HepG2 (cell line): Measurements from ENCODE around the gene HBA2. TPM values are rescaled to one million over a fixed set of nuclear protein-coding genes. Genes with fewer than 3 reads are reported as not detected.

Source experiments
- ATAC-seq: fragments of 200-7000 bp; cut with Tn5 transposase; 3 replicates; pipeline ENCODE4 v1.9.1; 2020; ENCODE audit warnings: mild to moderate bottlenecking, moderate library complexity
- BruUV-seq: library from RNA; stranded (reverse); fragments of 400-500 nt; replicated peaks from 2 replicates; lab custom pipeline; 2021; lab: Mats Ljungman, UMichigan
- CTCF ChIA-PET: fragments of 300-600 bp; formaldehyde crosslinking; extraction: SDS; loops from one replicate; lab custom pipeline; 2021; ENCODE audit warnings: low total read pairs, inconsistent platforms, low intra/inter-chr PET ratio; lab: Yijun Ruan, JAX
- POLR2A ChIA-PET: fragments of 350-600 bp; sonication (Branson Sonifier 250); formaldehyde crosslinking; loops from one replicate; lab custom pipeline; 2020; ENCODE audit warnings: antibody characterized with exemption, inconsistent platforms; lab: Yijun Ruan, JAX
- DNase-seq: peaks from one replicate; pipeline ENCODE4 v3.0.0-alpha.2; 2015; ENCODE audit warnings: low spot score
- FAIRE-seq: peaks from 3 replicates; lab custom pipeline; 2011; peaks lifted over from hg19 to GRCh38; lab: Jason Lieb, UNC
- H2AFZ ChIP-seq: one replicate; pipeline ENCODE4 v1.6.1; 2011; ENCODE audit warnings: low read length, inconsistent platforms
- H3K27ac ChIP-seq: fragments of 300-600 bp; 3 replicates; pipeline ENCODE4 v1.8.0; 2011; ENCODE audit warnings: mixed run types, mild to moderate bottlenecking, mixed read lengths, low read length, inconsistent platforms; ENCODE audit not compliant: insufficient read depth; ENCODE audit errors: extremely low read length
- H3K27me3 ChIP-seq, 2 experiments: fragments of 200-600 bp in 1 of 2; 2 replicates in 1 of 2; 3 replicates in 1 of 2; pipeline versions ENCODE4 v1.6.0 to v1.8.0; 2011; ENCODE audit warnings: low read length in 2 of 2, mild to moderate bottlenecking in 2 of 2, moderate library complexity in 2 of 2, inconsistent platforms in 1 of 2; ENCODE audit not compliant: insufficient read depth in 2 of 2, control insufficient read depth in 1 of 2
- H3K36me3 ChIP-seq, 2 experiments: fragments of 200-600 bp in 1 of 2; replicated peaks in 1 of 2; 2 replicates in 1 of 2; 3 replicates in 1 of 2; pipeline versions ENCODE4 v1.5.1 to v1.8.0; 2011; ENCODE audit warnings: low read length in 2 of 2, inconsistent platforms in 1 of 2; ENCODE audit not compliant: insufficient read depth in 2 of 2, control insufficient read depth in 1 of 2
- H3K4me1 ChIP-seq: 2 replicates; pipeline ENCODE4 v1.5.1; 2012; ENCODE audit warnings: low read length, inconsistent platforms; ENCODE audit not compliant: insufficient read depth
- H3K4me2 ChIP-seq: 2 replicates; pipeline ENCODE4 v1.6.0; 2011; ENCODE audit warnings: low read depth, low read length, inconsistent platforms
- H3K4me3 ChIP-seq, 3 experiments: fragments of 200-600 bp in 1 of 3; sonication (generic), shearing (Covaris generic) in 1 of 3; replicated peaks in 1 of 3; 2 replicates each; pipeline ENCODE4 v1.5.1; 2011 to 2016; ENCODE audit warnings: low read length in 3 of 3, inconsistent platforms in 2 of 3, low read depth in 2 of 3, mild to moderate bottlenecking in 2 of 3, control low read depth in 1 of 3, mixed read lengths in 1 of 3; ENCODE audit not compliant: insufficient read depth in 1 of 3
- H3K79me2 ChIP-seq: one replicate; pipeline ENCODE4 v1.6.1; 2011; ENCODE audit warnings: low read length, inconsistent platforms; ENCODE audit not compliant: insufficient read depth
- H3K9ac ChIP-seq: 2 replicates; pipeline ENCODE4 v1.6.0; 2011; ENCODE audit warnings: mild to moderate bottlenecking, low read depth, low read length, inconsistent platforms; ENCODE audit not compliant: insufficient read depth
- H3K9me3 ChIP-seq: 2 replicates; pipeline ENCODE4 v1.5.1; 2012; ENCODE audit warnings: mild to moderate bottlenecking, low read length
- H4K20me1 ChIP-seq: 2 replicates; pipeline ENCODE4 v1.6.0; 2011; ENCODE audit warnings: inconsistent platforms, mild to moderate bottlenecking, low read length, moderate library complexity; ENCODE audit not compliant: insufficient read depth
- AGO2 ChIP-seq: fragments of 200-400 bp; formaldehyde crosslinking; optimal IDR thresholded peaks from 2 replicates; pipeline ENCODE3; 2017; ENCODE audit warnings: mild to moderate bottlenecking, low read depth, low read length, moderate library complexity
- KDM5B ChIP-seq: sonication (generic); formaldehyde crosslinking; IDR thresholded peaks from 2 replicates; pipeline ENCODE4 v1.4.0; 2020; ENCODE audit warnings: missing genetic modification reagents, mild to moderate bottlenecking, borderline replicate concordance
- MLXIP ChIP-seq: sonication (generic); formaldehyde crosslinking; IDR thresholded peaks from 2 replicates; pipeline ENCODE4 v1.9.0; 2021; ENCODE audit warnings: missing genetic modification reagents, borderline replicate concordance
- MTF2 ChIP-seq: sonication (generic); formaldehyde crosslinking; IDR thresholded peaks from 2 replicates; pipeline ENCODE4 v1.5.0; 2020; ENCODE audit warnings: missing genetic modification reagents, borderline replicate concordance
- NR2F2 ChIP-seq: IDR thresholded peaks from 2 replicates; pipeline ENCODE4 v1.6.1; 2012; ENCODE audit warnings: low read depth, inconsistent platforms, borderline replicate concordance
- TRIM24 ChIP-seq: sonication (generic); formaldehyde crosslinking; IDR thresholded peaks from 2 replicates; pipeline ENCODE4 v1.8.0; 2022; ENCODE audit warnings: mild to moderate bottlenecking, missing genetic modification reagents
- ZFX ChIP-seq: sonication (generic); formaldehyde crosslinking; IDR thresholded peaks from 2 replicates; pipeline ENCODE4 v1.4.0; 2020; ENCODE audit warnings: mild to moderate bottlenecking, low read depth, missing genetic modification reagents, moderate library complexity
- ZNF10 ChIP-seq: sonication (generic); formaldehyde crosslinking; IDR thresholded peaks from 2 replicates; pipeline ENCODE4 v1.4.0; 2020; ENCODE audit warnings: mild to moderate bottlenecking, low read depth, missing genetic modification reagents, borderline replicate concordance
- ZNF263 ChIP-seq: sonication (generic); formaldehyde crosslinking; IDR thresholded peaks from 2 replicates; pipeline ENCODE4 v1.4.0; 2020; ENCODE audit warnings: missing genetic modification reagents
- ZNF333 ChIP-seq: sonication (generic); formaldehyde crosslinking; IDR thresholded peaks from 2 replicates; pipeline ENCODE4 v1.4.0; 2020; ENCODE audit warnings: mild to moderate bottlenecking, missing genetic modification reagents, borderline replicate concordance
- ZNF577 ChIP-seq: sonication (generic); formaldehyde crosslinking; IDR thresholded peaks from 2 replicates; pipeline ENCODE4 v1.4.0; 2020; ENCODE audit warnings: mild to moderate bottlenecking, low read depth, missing genetic modification reagents, borderline replicate concordance
- ZNF703 ChIP-seq: sonication (generic); formaldehyde crosslinking; IDR thresholded peaks from 2 replicates; pipeline ENCODE4 v1.5.1; 2020; ENCODE audit warnings: missing genetic modification reagents, mild to moderate bottlenecking, moderate library complexity, borderline replicate concordance
- ZNF724P ChIP-seq: sonication (generic); formaldehyde crosslinking; IDR thresholded peaks from 2 replicates; pipeline ENCODE4 v1.8.0; 2022; ENCODE audit warnings: missing genetic modification reagents, borderline replicate concordance
- WGBS: methylation state at CpG from one replicate; pipeline ENCODE4 v1.1.6; 2017; ENCODE audit warnings: low lambda C conversion rate; 5-methylcytosine and 5-hydroxymethylcytosine counted together
- in situ Hi-C: cut with HindIII; loops from 2 replicates; pipeline ENCODE4 v1.10.0; 2017; ENCODE audit warnings: low pct_unique_long_range_greater_than_20kb; ENCODE audit not compliant: extremely low pct_ligation_motif_present
- intact Hi-C: fragments of 100-400 bp; cut with micrococcal nuclease; formaldehyde crosslinking; loops from one replicate; pipeline ENCODE4 v1.10.0; 2022; ENCODE audit not compliant: unreplicated experiment
- polyA plus RNA-seq, 8 experiments: library from polyadenylated mRNA; depleted of rRNA in 3 of 8; stranded (reverse) in 7 of 8; unstranded in 1 of 8; fragments of >200 nt; fragmentation: Illumina TruSeq in 4 of 8; extraction: Trizol in 4 of 8; gene quantifications; 2 replicates each; pipeline versions ENCODE4 v1.2.1 to v1.2.3, GENCODE V29; 2011 to 2016; ENCODE audit warnings: low read depth in 4 of 8, missing spikeins in 1 of 8, mixed read lengths in 1 of 8; ENCODE audit not compliant: insufficient read depth in 1 of 8
- total RNA-seq, 5 experiments: library from RNA; depleted of rRNA; stranded (reverse); fragments of >200 nt; fragmentation: Illumina TruSeq; extraction: Trizol; gene quantifications; 2 replicates each; pipeline ENCODE4 v1.2.3, GENCODE V29; 2016; ENCODE audit warnings: low read depth in 1 of 5

HBA2 gene
- total and polyA plus RNA-seq, 2 of the 13 experiments (the other 11 are each of a cell fraction or from before 2014, with no cell fraction given): not detected

DNA sequence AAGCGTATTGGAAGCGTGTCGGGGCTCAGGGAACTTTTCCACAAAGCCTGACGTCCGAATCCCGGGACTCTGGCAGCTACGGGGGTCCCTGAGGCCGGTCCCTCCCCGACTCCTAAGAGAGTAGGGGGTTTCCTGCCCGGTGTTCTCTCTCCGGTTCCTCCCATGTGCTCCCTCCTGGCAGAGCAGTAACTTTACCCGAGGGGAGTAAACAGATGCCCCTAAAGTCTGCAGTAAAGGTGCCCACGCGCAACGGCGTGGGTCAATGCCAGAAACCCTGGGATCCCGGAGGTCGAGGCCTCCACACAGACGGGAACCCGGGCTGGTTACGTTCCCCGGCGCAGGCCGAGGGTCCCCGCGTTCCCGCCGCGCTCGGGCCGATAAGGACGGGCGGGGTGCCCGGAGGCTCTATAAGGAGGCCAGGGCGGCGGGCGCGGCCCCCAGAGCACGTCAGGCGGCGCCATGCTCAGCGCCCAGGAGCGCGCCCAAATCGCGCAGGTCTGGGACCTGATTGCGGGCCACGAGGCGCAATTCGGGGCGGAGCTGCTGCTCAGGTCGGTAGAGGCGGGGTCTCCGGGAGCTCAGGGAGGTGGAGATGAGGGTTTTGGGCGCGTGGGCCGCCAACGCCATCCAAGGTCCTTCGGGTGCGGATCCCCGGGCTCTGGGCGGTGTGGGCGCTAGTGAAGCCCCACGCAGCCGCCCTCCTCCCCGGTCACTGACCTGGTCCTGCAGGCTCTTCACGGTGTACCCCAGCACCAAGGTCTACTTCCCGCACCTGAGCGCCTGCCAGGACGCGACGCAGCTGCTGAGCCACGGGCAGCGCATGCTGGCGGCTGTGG is 6.9 kb upstream of the HBA2 start, which contains the start of gene HBM (continued):
- TF ChIP-seq ZNF10 (CRISPR knock-in tag) (no peak), ZNF577 (no peak), KDM5B (CRISPR knock-in tag) (0 out of 2 replicates have a peak, but pooled peaks have one; percentile 37), ZNF703 (CRISPR knock-in tag) (no peak), ZFX (no peak), ZNF333 (CRISPR knock-in tag) (no peak), NR2F2 (no peak)

DNA sequence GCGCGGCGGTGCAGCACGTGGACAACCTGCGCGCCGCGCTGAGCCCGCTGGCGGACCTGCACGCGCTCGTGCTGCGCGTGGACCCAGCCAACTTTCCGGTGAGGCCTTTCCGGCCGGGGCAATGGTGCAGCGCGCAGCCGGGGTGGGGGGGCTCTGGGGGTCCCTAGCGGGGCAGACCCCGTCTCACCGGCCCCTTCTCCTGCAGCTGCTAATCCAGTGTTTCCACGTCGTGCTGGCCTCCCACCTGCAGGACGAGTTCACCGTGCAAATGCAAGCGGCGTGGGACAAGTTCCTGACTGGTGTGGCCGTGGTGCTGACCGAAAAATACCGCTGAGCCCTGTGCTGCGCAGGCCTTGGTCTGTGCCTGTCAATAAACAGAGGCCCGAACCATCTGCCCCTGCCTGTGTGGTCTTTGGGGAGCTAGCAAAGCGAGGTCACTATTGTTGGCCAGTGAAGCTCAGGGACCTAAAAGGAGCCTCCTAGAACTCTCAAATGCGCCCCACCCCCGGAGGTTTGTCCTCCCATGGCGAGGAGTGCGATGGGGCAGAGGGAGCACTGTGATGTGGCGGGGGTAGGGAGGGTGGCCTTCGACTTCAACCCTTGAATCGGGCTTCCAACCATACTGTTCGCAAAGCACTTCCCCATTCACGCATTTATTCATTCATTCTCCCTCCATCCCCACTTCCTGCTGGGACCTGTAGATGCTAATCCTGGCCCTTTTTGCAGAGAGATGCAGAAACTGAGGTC is 6.1 kb upstream of the HBA2 start:
- FAIRE-seq: no peak
- no peak for TF ChIP-seq MLXIP
- TF ChIP-seq TRIM24: no peak
- TF ChIP-seq AGO2: no peak
- peak; percentile 31; the same call in 1 of the 2 replicates for TF ChIP-seq MTF2 (CRISPR knock-in tag)
- TF ChIP-seq ZNF724P: no peak
- TF ChIP-seq ZNF263 (CRISPR knock-in tag): peak; percentile 86
- TF ChIP-seq, all 625 proteins: peak for 2
- H4K20me1 ChIP-seq: peaks cover 3% of the 10 kb centered on the region; the same call in 1 of the 2 replicates
- peak overlapping the region in 1 of 3 experiments; percentile 54; a peak in 1 of 6 replicates for H3K4me3 ChIP-seq
- ChIA-PET POLR2A (no interaction called here), CTCF (no interaction called here)
- H3K4me1 ChIP-seq: peaks cover 38% of the 10 kb centered on the region
- in situ Hi-C loops (no loop called here), intact Hi-C loops (no loop called here)
- WGBS: 8% methylated on average over 10 of the region's 45 CpGs
- H3K9me3 ChIP-seq: no peaks in the 10 kb centered on the region
- ATAC-seq: no peak
- H3K27ac ChIP-seq: no peak overlapping the region
- peak overlapping the region; percentile 51; the same call in 1 of the 2 replicates for H3K4me2 ChIP-seq
- H3K79me2 ChIP-seq: no peaks in the 10 kb centered on the region
- no TSS peak for BruUV-seq
- no peak for DNase-seq
- H3K27me3 ChIP-seq: peaks cover 23 to 52% of the 10 kb centered on the region in 2 experiments
- H3K9ac ChIP-seq: no peak overlapping the region
- no peaks in the 10 kb centered on the region for H3K36me3 ChIP-seq
- H2AFZ ChIP-seq: no peak overlapping the region
